ENCODE data around the gene CLPX.

DNA sequence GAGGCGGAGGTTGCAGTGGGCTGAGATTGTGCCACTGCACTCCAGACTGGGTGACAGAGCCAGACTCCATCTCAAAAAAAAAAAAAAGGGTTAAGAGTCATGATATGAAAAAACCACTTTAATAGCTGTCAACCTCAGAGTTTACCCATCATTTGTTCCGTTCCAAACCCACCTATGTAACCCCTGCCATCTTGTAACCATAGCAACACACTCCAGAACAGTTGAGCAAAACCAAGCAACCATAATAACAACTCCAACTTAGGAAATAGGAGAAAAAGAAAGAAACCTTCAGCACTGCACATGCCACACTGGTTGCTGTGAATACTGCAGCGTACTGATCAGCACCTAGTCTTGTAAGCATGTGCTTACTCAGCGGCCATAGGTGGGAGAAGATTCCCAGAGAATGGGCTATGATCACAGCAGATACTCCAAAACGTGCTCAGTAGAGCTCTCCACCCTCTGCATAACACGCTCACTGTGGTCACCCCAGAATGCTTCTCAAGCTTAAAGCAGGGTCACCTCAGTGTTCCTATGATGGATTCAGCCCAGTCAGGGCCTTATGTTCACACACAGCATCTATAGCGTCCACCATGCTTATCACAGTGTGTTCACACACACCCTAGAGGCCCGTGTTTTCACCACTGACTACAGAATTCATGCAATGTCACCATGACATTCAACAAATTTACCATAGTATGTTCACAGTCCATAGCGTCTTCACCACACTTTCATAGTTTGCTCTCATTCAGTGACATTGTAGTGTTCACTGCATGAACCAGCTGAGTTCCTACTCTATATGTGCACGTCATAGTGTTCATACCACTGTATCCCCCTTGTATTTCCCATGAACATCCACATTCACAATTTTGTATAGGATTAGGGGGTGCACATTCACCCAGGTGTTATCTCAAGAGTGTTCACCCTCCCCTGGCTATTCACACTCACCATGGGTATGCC, 32.7 kb upstream of the CLPX start:
- no peak for TF ChIP-seq CTCF (IDR thresholded peaks at IDR 0.05)
- TF ChIP-seq EZH2 (IDR thresholded peaks at IDR 0.05; ENCODE audit: borderline replicate concordance, insufficient read depth, low read depth, low read length, poor library complexity, severe bottlenecking), result no peak
